ENCODE measurements around the gene POU3F1.

DNA sequence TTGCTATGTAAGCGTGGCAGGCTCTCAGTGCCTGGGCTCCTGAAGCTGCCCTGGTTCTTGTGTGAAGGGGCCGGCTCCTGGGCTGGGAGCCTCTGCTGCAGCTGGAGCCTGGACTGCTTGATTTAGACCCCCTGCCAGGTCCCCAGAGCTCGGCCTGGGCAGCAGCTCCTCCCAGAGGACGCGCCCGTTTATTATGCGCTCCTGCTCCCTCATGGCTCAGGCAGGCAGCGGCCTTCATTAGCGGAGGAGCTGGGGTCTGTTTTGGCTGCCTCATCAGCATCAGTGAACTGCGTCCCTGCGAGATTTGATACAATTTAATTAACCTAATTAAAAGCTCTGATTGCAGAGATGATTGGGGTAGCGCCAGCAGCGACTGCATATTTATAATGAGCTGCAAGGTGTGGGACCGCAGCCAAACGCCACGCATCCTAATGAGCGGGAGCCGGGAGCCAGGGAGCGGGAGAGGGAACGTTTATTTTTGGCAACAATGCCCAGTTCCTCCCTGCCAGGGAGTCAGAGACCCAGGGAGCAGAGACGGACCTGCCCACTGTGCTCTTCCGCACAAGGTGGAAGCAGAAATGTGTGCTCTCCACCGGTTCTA lies 17.4 kb downstream of the POU3F1 start:
- TF ChIP-seq EP300 (IDR thresholded peaks at IDR 0.05) (no peak), CTCF (IDR thresholded peaks at IDR 0.05) (no peak)

All from ovary (tissue), 3 donors.